HepG2 (cell line): ENCODE data around the gene PLEKHG4. TPM values are rescaled to one million over a fixed set of nuclear protein-coding genes. Genes with fewer than 3 reads are reported as not detected.

Experiments
- AGO1 ChIP-seq: fragments of 200-400 bp; formaldehyde crosslinking; IDR thresholded peaks from 2 replicates; pipeline ENCODE4 v1.6.1; 2017; ENCODE audit warnings: mild to moderate bottlenecking, low read depth, low read length, moderate library complexity; ENCODE audit not compliant: poor library complexity, severe bottlenecking
- DNMT1 ChIP-seq: sonication (generic); formaldehyde crosslinking; IDR thresholded peaks from 2 replicates; pipeline ENCODE4 v1.5.1; 2020; ENCODE audit warnings: mild to moderate bottlenecking, missing genetic modification reagents
- ISX ChIP-seq: sonication (generic); formaldehyde crosslinking; conservative IDR thresholded peaks from 2 replicates; pipeline ENCODE4 v1.5.0; 2020; ENCODE audit warnings: missing genetic modification reagents
- KDM1A ChIP-seq: IDR thresholded peaks from 2 replicates; pipeline ENCODE4 v1.6.1; 2016; ENCODE audit warnings: missing compliant biosample characterization
- KDM2A ChIP-seq: sonication (generic); formaldehyde crosslinking; IDR thresholded peaks from 2 replicates; pipeline ENCODE4 v1.4.0; 2020; ENCODE audit warnings: low read depth, missing genetic modification reagents, borderline replicate concordance
- KDM5B ChIP-seq: sonication (generic); formaldehyde crosslinking; IDR thresholded peaks from 2 replicates; pipeline ENCODE4 v1.4.0; 2020; ENCODE audit warnings: missing genetic modification reagents, mild to moderate bottlenecking, borderline replicate concordance
- REL ChIP-seq: sonication (generic); formaldehyde crosslinking; conservative IDR thresholded peaks from 2 replicates; pipeline ENCODE4 v1.8.0; 2022; ENCODE audit warnings: mild to moderate bottlenecking, missing genetic modification reagents, moderate library complexity
- SAP130 ChIP-seq: IDR thresholded peaks from 2 replicates; pipeline ENCODE4 v1.6.1; 2016; ENCODE audit warnings: low read depth
- SOX13 ChIP-seq, 3 experiments: fragments of 450-650 bp in 1 of 3; sonication (generic) in 1 of 3; formaldehyde crosslinking in 1 of 3; IDR thresholded peaks in 2 of 3; conservative IDR thresholded peaks in 1 of 3; 2 replicates each; pipeline versions ENCODE4 v1.5.0 to v1.6.1; 2016 to 2020; ENCODE audit warnings: antibody characterized with exemption in 1 of 3, mild to moderate bottlenecking in 1 of 3, missing compliant biosample characterization in 1 of 3, missing genetic modification reagents in 1 of 3, moderate library complexity in 1 of 3
- SRSF9 ChIP-seq: fragments of 200-400 bp; formaldehyde crosslinking; IDR thresholded peaks from 2 replicates; pipeline ENCODE4 v1.6.1; 2018; ENCODE audit warnings: borderline replicate concordance, mild to moderate bottlenecking, low read depth, low read length; ENCODE audit not compliant: insufficient read depth, poor library complexity, severe bottlenecking
- TBX2 ChIP-seq: sonication (generic); formaldehyde crosslinking; IDR thresholded peaks from 2 replicates; pipeline ENCODE4 v1.5.0; 2020; ENCODE audit warnings: missing genetic modification reagents, mild to moderate bottlenecking, borderline replicate concordance
- U2AF1 ChIP-seq: fragments of 200-400 bp; formaldehyde crosslinking; optimal IDR thresholded peaks from 2 replicates; pipeline ENCODE3; 2017; ENCODE audit warnings: mild to moderate bottlenecking, low read depth, low read length
- ZFP41 ChIP-seq: sonication (generic); formaldehyde crosslinking; IDR thresholded peaks from 2 replicates; pipeline ENCODE4 v1.4.0; 2020; ENCODE audit warnings: mild to moderate bottlenecking, missing genetic modification reagents, borderline replicate concordance
- ZFX ChIP-seq: sonication (generic); formaldehyde crosslinking; IDR thresholded peaks from 2 replicates; pipeline ENCODE4 v1.4.0; 2020; ENCODE audit warnings: mild to moderate bottlenecking, low read depth, missing genetic modification reagents, moderate library complexity
- ZKSCAN5 ChIP-seq: sonication (generic); formaldehyde crosslinking; IDR thresholded peaks from 2 replicates; pipeline ENCODE4 v1.5.1; 2020; ENCODE audit warnings: mild to moderate bottlenecking, missing genetic modification reagents
- ZNF260 ChIP-seq: sonication (generic); formaldehyde crosslinking; IDR thresholded peaks from 2 replicates; pipeline ENCODE4 v1.4.0; 2020; ENCODE audit warnings: missing genetic modification reagents, low read depth, mild to moderate bottlenecking, borderline replicate concordance
- ZNF431 ChIP-seq: sonication (generic); formaldehyde crosslinking; IDR thresholded peaks from 2 replicates; pipeline ENCODE4 v1.9.0; 2022; ENCODE audit warnings: missing genetic modification reagents, low read depth, mild to moderate bottlenecking, borderline replicate concordance
- ZNF878 ChIP-seq: sonication (generic); formaldehyde crosslinking; IDR thresholded peaks from 2 replicates; pipeline ENCODE4 v1.8.1; 2023; ENCODE audit warnings: mild to moderate bottlenecking, missing genetic modification reagents, moderate library complexity
- ZNF891 ChIP-seq: sonication (generic); formaldehyde crosslinking; IDR thresholded peaks from 2 replicates; pipeline ENCODE4 v1.5.0; 2020; ENCODE audit warnings: mild to moderate bottlenecking, missing genetic modification reagents
- polyA plus RNA-seq, 8 experiments: library from polyadenylated mRNA; depleted of rRNA in 3 of 8; stranded (reverse) in 7 of 8; unstranded in 1 of 8; fragments of >200 nt; fragmentation: Illumina TruSeq in 4 of 8; extraction: Trizol in 4 of 8; gene quantifications; 2 replicates each; pipeline versions ENCODE4 v1.2.1 to v1.2.3, GENCODE V29; 2011 to 2016; ENCODE audit warnings: low read depth in 4 of 8, missing spikeins in 1 of 8, mixed read lengths in 1 of 8; ENCODE audit not compliant: insufficient read depth in 1 of 8
- total RNA-seq, 5 experiments: library from RNA; depleted of rRNA; stranded (reverse); fragments of >200 nt; fragmentation: Illumina TruSeq; extraction: Trizol; gene quantifications; 2 replicates each; pipeline ENCODE4 v1.2.3, GENCODE V29; 2016; ENCODE audit warnings: low read depth in 1 of 5
- TF ChIP-seq, protein P1 (sequence below): sonication (generic); formaldehyde crosslinking; IDR thresholded peaks from 2 replicates; pipeline ENCODE4 v1.5.0; 2020; ENCODE audit warnings: mild to moderate bottlenecking, missing genetic modification reagents
- TF ChIP-seq, protein P2 (sequence below): sonication (generic); formaldehyde crosslinking; IDR thresholded peaks from 2 replicates; pipeline ENCODE4 v1.4.0; 2020; ENCODE audit warnings: missing genetic modification reagents
- TF ChIP-seq, protein P3 (sequence below): IDR thresholded peaks from 2 replicates; pipeline ENCODE4 v1.6.1; 2016; ENCODE audit warnings: mild to moderate bottlenecking

PLEKHG4 gene
- total and polyA plus RNA-seq, 2 of the 13 experiments (the other 11 are each of a cell fraction or from before 2014, with no cell fraction given) = 7.1 to 13.6 TPM

DNA sequence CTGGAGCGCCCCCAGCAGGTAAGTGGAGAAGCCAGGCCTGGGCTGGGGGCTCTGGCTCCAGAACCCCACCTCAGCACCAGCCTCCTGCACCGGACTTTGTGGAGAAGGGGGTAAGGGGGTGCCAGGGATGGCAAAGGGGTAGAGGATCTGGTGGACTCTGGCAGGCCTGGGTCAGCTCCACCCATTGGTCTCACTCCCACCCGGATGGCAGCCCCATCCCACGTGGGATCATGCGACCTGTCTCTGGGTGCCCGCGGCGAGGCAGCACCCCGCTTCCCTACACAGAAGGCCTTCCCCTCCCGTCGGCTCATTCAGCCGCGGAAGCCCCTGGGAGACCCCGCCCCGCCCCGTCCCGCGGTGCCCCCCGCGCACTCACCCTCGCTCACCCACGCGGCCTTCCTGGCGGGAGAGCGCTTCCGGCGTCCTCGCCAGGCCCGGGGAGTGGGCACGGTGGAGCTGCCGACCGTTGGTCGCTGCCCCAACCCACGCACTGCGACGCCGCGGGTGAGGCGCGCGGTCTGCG lies 498 bp upstream of the PLEKHG4 start (continued):
- TF ChIP-seq, protein P1, sequence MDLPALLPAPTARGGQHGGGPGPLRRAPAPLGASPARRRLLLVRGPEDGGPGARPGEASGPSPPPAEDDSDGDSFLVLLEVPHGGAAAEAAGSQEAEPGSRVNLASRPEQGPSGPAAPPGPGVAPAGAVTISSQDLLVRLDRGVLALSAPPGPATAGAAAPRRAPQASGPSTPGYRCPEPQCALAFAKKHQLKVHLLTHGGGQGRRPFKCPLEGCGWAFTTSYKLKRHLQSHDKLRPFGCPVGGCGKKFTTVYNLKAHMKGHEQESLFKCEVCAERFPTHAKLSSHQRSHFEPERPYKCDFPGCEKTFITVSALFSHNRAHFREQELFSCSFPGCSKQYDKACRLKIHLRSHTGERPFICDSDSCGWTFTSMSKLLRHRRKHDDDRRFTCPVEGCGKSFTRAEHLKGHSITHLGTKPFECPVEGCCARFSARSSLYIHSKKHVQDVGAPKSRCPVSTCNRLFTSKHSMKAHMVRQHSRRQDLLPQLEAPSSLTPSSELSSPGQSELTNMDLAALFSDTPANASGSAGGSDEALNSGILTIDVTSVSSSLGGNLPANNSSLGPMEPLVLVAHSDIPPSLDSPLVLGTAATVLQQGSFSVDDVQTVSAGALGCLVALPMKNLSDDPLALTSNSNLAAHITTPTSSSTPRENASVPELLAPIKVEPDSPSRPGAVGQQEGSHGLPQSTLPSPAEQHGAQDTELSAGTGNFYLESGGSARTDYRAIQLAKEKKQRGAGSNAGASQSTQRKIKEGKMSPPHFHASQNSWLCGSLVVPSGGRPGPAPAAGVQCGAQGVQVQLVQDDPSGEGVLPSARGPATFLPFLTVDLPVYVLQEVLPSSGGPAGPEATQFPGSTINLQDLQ (CRISPR knock-in tag) = no peak
- no peak for TF ChIP-seq ZNF878 (CRISPR knock-in tag)
- no peak for TF ChIP-seq SOX13 (IDR thresholded peaks at IDR 0.05)
- peak in 1 of 2 experiments; percentile 21; a peak in 1 of 4 replicates for TF ChIP-seq SOX13 (CRISPR knock-in tag; conservative IDR thresholded peaks at IDR 0.05 in 1 of 2, IDR thresholded peaks at IDR 0.05 in 1 of 2)
- no peak for TF ChIP-seq SRSF9
- no peak for TF ChIP-seq REL (CRISPR knock-in tag)
- no peak for TF ChIP-seq ZKSCAN5 (CRISPR knock-in tag)
- peak; percentile 12; the same call in 1 of the 2 replicates for TF ChIP-seq TBX2
- TF ChIP-seq ZFX (CRISPR knock-in tag) = peak; percentile 94
- TF ChIP-seq ZNF260 = no peak
- no peak for TF ChIP-seq U2AF1
- TF ChIP-seq, protein P2, sequence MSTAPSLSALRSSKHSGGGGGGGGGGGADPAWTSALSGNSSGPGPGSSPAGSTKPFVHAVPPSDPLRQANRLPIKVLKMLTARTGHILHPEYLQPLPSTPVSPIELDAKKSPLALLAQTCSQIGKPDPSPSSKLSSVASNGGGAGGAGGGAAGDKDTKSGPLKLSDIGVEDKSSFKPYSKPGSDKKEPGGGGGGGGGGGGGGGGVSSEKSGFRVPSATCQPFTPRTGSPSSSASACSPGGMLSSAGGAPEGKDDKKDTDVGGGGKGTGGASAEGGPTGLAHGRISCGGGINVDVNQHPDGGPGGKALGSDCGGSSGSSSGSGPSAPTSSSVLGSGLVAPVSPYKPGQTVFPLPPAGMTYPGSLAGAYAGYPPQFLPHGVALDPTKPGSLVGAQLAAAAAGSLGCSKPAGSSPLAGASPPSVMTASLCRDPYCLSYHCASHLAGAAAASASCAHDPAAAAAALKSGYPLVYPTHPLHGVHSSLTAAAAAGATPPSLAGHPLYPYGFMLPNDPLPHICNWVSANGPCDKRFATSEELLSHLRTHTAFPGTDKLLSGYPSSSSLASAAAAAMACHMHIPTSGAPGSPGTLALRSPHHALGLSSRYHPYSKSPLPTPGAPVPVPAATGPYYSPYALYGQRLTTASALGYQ (CRISPR knock-in tag) = no peak
- TF ChIP-seq DNMT1 (CRISPR knock-in tag) = no peak
- TF ChIP-seq ZNF431 = no peak
- no peak for TF ChIP-seq KDM1A (CRISPR knock-in tag)
- TF ChIP-seq AGO1 = no peak
- TF ChIP-seq ZNF891 (CRISPR knock-in tag) = peak; percentile 79; the same call in 1 of the 2 replicates
- no peak for TF ChIP-seq ZFP41 (CRISPR knock-in tag)
- TF ChIP-seq KDM2A (CRISPR knock-in tag) = peak; percentile 64
- 0 out of 2 replicates have a peak, but pooled peaks have one; percentile 45 for TF ChIP-seq ISX
- TF ChIP-seq KDM5B (CRISPR knock-in tag) = no peak; the same call in 1 of the 2 replicates
- TF ChIP-seq SAP130 (CRISPR knock-in tag) = peak; percentile 45
- TF ChIP-seq, protein P3, sequence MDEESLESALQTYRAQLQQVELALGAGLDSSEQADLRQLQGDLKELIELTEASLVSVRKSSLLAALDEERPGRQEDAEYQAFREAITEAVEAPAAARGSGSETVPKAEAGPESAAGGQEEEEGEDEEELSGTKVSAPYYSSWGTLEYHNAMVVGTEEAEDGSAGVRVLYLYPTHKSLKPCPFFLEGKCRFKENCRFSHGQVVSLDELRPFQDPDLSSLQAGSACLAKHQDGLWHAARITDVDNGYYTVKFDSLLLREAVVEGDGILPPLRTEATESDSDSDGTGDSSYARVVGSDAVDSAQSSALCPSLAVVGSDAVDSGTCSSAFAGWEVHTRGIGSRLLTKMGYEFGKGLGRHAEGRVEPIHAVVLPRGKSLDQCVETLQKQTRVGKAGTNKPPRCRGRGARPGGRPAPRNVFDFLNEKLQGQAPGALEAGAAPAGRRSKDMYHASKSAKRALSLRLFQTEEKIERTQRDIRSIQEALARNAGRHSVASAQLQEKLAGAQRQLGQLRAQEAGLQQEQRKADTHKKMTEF (CRISPR knock-in tag) = peak; percentile 30; the same call in 1 of the 2 replicates
